Spleen (tissue), 7 donors: ENCODE results near the gene ZNF35.

Source experiments
- POLR2A ChIP-seq, 3 donors: fragments of 450-650 bp; IDR thresholded peaks; one replicate each; pipeline ENCODE4 v1.5.1; 2017; ENCODE audit warnings: antibody characterized with exemption in 3 of 3, mild to moderate bottlenecking in 1 of 3
- TF ChIP-seq, protein P1 (sequence below), 11 experiments: fragments of 200-600 bp in 7 of 11; fragments of 450-650 bp in 4 of 11; sonication (generic) in 4 of 11; IDR thresholded peaks in 8 of 11; conservative IDR thresholded peaks in 3 of 11; 1 replicate in 7 of 11; 2 replicates in 4 of 11; pipeline versions ENCODE4 v1.4.0 to v1.8.0; 2016 to 2021; ENCODE audit warnings: antibody characterized with exemption in 11 of 11, inconsistent platforms in 4 of 11, mild to moderate bottlenecking in 1 of 11
- donor health status: DM: no; HTN: no; CAD: no; lungs with moderate emphysema.
- donor health status: DM: no; HTN: no; CAD: no.
- donor health status: DM: no; HTN: no; CAD: no.

DNA sequence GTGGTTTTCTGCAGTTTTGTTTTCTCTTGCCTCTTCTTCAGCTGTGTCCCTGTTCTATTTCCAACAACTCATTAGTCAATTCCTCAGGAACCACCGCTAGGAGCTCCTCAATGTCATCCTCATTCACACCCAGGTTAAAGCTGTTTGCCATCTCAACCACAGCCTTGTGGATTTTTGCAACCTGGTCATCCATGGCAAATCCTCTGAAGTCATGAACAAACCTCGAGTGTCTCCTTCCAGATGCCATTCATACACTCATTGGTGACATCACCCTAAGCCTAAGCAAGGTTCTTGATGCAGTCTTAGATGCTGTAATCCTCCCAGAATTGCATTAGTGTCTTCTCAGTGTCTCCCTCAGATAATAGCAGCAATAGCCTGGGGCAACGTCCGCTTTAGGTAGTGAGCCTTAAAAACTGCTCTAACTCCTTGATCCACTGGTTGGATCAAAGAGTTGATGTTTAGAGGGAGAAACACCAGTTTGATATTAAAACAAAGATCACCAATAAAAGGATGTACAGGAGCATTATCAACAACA, 32.5 kb downstream of the ZNF35 start:
- TF ChIP-seq, protein P1, sequence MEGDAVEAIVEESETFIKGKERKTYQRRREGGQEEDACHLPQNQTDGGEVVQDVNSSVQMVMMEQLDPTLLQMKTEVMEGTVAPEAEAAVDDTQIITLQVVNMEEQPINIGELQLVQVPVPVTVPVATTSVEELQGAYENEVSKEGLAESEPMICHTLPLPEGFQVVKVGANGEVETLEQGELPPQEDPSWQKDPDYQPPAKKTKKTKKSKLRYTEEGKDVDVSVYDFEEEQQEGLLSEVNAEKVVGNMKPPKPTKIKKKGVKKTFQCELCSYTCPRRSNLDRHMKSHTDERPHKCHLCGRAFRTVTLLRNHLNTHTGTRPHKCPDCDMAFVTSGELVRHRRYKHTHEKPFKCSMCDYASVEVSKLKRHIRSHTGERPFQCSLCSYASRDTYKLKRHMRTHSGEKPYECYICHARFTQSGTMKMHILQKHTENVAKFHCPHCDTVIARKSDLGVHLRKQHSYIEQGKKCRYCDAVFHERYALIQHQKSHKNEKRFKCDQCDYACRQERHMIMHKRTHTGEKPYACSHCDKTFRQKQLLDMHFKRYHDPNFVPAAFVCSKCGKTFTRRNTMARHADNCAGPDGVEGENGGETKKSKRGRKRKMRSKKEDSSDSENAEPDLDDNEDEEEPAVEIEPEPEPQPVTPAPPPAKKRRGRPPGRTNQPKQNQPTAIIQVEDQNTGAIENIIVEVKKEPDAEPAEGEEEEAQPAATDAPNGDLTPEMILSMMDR (IDR thresholded peaks at IDR 0.05 in 8 of 11, conservative IDR thresholded peaks at IDR 0.05 in 3 of 11), result no peak
- TF ChIP-seq POLR2A (IDR thresholded peaks at IDR 0.05), result no peak
